HepG2 (cell line): ENCODE data around the gene STIM1. TPM values are rescaled to one million over a fixed set of nuclear protein-coding genes. Genes with fewer than 3 reads are reported as not detected.

ENCODE experiments used
- AGO2 ChIP-seq: fragments of 200-400 bp; formaldehyde crosslinking; optimal IDR thresholded peaks from 2 replicates; pipeline ENCODE3; 2017; ENCODE audit warnings: mild to moderate bottlenecking, low read depth, low read length, moderate library complexity
- DR1 ChIP-seq: sonication (generic); formaldehyde crosslinking; IDR thresholded peaks from 2 replicates; pipeline ENCODE4 v1.8.0; 2021; ENCODE audit warnings: mild to moderate bottlenecking, missing genetic modification reagents, inconsistent platforms
- HNRNPLL ChIP-seq: fragments of 200-400 bp; formaldehyde crosslinking; IDR thresholded peaks from 2 replicates; pipeline ENCODE4 v1.6.1; 2017; ENCODE audit warnings: mild to moderate bottlenecking, low read depth, low read length; ENCODE audit not compliant: poor library complexity, severe bottlenecking
- ISL2 ChIP-seq: sonication (generic); formaldehyde crosslinking; IDR thresholded peaks from 2 replicates; pipeline ENCODE4 v1.5.0; 2020; ENCODE audit warnings: missing genetic modification reagents
- KAT7 ChIP-seq: IDR thresholded peaks from 2 replicates; pipeline ENCODE4 v1.6.1; 2018; ENCODE audit warnings: borderline replicate concordance, missing compliant biosample characterization
- KAT8 ChIP-seq: IDR thresholded peaks from 2 replicates; pipeline ENCODE4 v1.6.1; 2016; ENCODE audit warnings: missing genetic modification reagents, missing compliant biosample characterization
- NFKB2 ChIP-seq: sonication (generic); formaldehyde crosslinking; IDR thresholded peaks from 2 replicates; pipeline ENCODE4 v1.4.0; 2020; ENCODE audit warnings: missing genetic modification reagents, borderline replicate concordance
- RFXANK ChIP-seq: IDR thresholded peaks from 2 replicates; pipeline ENCODE4 v1.6.1; 2016
- RFXAP ChIP-seq: sonication (generic); formaldehyde crosslinking; IDR thresholded peaks from 2 replicates; pipeline ENCODE4 v1.4.0; 2020; ENCODE audit warnings: missing genetic modification reagents, borderline replicate concordance
- TEAD2 ChIP-seq: sonication (generic); formaldehyde crosslinking; IDR thresholded peaks from 2 replicates; pipeline ENCODE4 v1.9.0; 2021; ENCODE audit warnings: missing genetic modification reagents
- TOE1 ChIP-seq: sonication (generic); formaldehyde crosslinking; IDR thresholded peaks from 2 replicates; pipeline ENCODE4 v1.4.0; 2020; ENCODE audit warnings: mild to moderate bottlenecking, missing genetic modification reagents
- ZNF264 ChIP-seq: sonication (generic); formaldehyde crosslinking; IDR thresholded peaks from 2 replicates; pipeline ENCODE4 v1.4.0; 2020; ENCODE audit warnings: missing genetic modification reagents
- ZNF431 ChIP-seq: sonication (generic); formaldehyde crosslinking; IDR thresholded peaks from 2 replicates; pipeline ENCODE4 v1.9.0; 2022; ENCODE audit warnings: missing genetic modification reagents, low read depth, mild to moderate bottlenecking, borderline replicate concordance
- ZNF589 ChIP-seq: sonication (generic); formaldehyde crosslinking; conservative IDR thresholded peaks from 2 replicates; pipeline ENCODE4 v1.8.0; 2022; ENCODE audit warnings: mild to moderate bottlenecking, moderate library complexity, missing genetic modification reagents
- ZNF709 ChIP-seq: sonication (generic); formaldehyde crosslinking; IDR thresholded peaks from 2 replicates; pipeline ENCODE4 v1.5.0; 2020; ENCODE audit warnings: mild to moderate bottlenecking, missing genetic modification reagents
- ZNF75D ChIP-seq: sonication (generic); formaldehyde crosslinking; IDR thresholded peaks from 2 replicates; pipeline ENCODE4 v1.8.1; 2023; ENCODE audit warnings: missing genetic modification reagents, mild to moderate bottlenecking, borderline replicate concordance
- ZNF83 ChIP-seq: sonication (generic); formaldehyde crosslinking; IDR thresholded peaks from 2 replicates; pipeline ENCODE4 v1.4.0; 2020; ENCODE audit warnings: missing genetic modification reagents, mild to moderate bottlenecking, borderline replicate concordance
- polyA plus RNA-seq, 8 experiments: library from polyadenylated mRNA; depleted of rRNA in 3 of 8; stranded (reverse) in 7 of 8; unstranded in 1 of 8; fragments of >200 nt; fragmentation: Illumina TruSeq in 4 of 8; extraction: Trizol in 4 of 8; gene quantifications; 2 replicates each; pipeline versions ENCODE4 v1.2.1 to v1.2.3, GENCODE V29; 2011 to 2016; ENCODE audit warnings: low read depth in 4 of 8, missing spikeins in 1 of 8, mixed read lengths in 1 of 8; ENCODE audit not compliant: insufficient read depth in 1 of 8
- total RNA-seq, 5 experiments: library from RNA; depleted of rRNA; stranded (reverse); fragments of >200 nt; fragmentation: Illumina TruSeq; extraction: Trizol; gene quantifications; 2 replicates each; pipeline ENCODE4 v1.2.3, GENCODE V29; 2016; ENCODE audit warnings: low read depth in 1 of 5
- TF ChIP-seq, protein P1 (sequence below): sonication (generic); formaldehyde crosslinking; IDR thresholded peaks from 2 replicates; pipeline ENCODE4 v1.5.0; 2020; ENCODE audit warnings: mild to moderate bottlenecking, missing genetic modification reagents, moderate library complexity
- TF ChIP-seq, protein P2 (sequence below): sonication (generic); formaldehyde crosslinking; IDR thresholded peaks from 2 replicates; pipeline ENCODE4 v1.5.1; 2020; ENCODE audit warnings: mild to moderate bottlenecking, missing genetic modification reagents, borderline replicate concordance

Gene STIM1
- total and polyA plus RNA-seq, 2 of the 13 experiments (the other 11 are each of a cell fraction or from before 2014, with no cell fraction given), result 19.2 to 28.5 TPM

DNA sequence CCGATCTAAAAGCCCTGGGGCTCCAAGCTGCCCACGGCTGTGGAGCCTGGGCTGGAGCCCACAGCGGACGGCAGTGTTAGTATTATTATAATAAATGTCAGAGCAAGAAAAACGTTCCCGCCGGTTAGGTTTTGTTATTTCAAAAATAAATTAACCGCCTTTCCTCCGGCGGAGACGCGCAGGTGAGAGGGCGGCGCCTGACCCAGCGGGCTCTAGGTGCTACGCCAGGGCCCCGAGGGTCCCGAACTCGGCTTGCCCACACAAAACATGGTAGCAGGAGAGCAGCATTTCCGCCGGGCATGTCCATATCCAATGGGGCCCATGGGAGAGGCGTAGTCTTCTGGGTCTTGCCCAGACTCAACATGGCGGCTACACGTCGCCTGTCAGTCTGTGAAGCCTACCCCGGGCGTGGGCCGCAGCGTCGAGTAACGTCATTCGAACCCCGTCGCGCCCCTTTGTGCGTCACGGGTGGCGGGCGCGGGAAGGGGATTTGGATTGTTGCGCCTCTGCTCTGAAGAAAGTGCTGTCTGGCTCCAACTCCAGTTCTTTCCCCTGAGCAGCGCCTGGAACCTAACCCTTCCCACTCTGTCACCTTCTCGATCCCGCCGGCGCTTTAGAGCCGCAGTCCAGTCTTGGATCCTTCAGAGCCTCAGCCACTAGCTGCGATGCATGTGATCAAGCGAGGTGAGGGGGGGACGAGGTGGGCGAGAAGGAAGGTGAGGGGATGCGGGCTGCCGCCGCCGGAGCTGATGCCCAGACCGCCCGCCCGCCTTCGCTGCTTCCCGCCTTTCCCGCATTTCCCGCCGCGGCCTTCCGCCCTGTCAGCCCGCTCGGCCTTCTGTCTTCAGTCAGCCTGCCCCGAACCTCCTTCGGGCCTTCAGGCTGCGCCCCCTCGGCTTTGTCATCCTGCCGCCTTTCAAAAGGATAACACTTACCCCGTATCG lies 239.2 kb downstream of the STIM1 start, which contains the start of gene RRM1 (continued):
- TF ChIP-seq, protein P1, sequence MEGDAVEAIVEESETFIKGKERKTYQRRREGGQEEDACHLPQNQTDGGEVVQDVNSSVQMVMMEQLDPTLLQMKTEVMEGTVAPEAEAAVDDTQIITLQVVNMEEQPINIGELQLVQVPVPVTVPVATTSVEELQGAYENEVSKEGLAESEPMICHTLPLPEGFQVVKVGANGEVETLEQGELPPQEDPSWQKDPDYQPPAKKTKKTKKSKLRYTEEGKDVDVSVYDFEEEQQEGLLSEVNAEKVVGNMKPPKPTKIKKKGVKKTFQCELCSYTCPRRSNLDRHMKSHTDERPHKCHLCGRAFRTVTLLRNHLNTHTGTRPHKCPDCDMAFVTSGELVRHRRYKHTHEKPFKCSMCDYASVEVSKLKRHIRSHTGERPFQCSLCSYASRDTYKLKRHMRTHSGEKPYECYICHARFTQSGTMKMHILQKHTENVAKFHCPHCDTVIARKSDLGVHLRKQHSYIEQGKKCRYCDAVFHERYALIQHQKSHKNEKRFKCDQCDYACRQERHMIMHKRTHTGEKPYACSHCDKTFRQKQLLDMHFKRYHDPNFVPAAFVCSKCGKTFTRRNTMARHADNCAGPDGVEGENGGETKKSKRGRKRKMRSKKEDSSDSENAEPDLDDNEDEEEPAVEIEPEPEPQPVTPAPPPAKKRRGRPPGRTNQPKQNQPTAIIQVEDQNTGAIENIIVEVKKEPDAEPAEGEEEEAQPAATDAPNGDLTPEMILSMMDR, result 0 out of 2 replicates have a peak, but pooled peaks have one; percentile 2
- peak; percentile 69; the same call in 1 of the 2 replicates for TF ChIP-seq NFKB2 (CRISPR knock-in tag)
- peak; percentile 40; the same call in 1 of the 2 replicates for TF ChIP-seq ZNF431 (CRISPR knock-in tag)
- TF ChIP-seq ISL2 (CRISPR knock-in tag), result peak; percentile 68
- peak; percentile 73 for TF ChIP-seq AGO2
- TF ChIP-seq TEAD2, result no peak
- TF ChIP-seq, protein P2, sequence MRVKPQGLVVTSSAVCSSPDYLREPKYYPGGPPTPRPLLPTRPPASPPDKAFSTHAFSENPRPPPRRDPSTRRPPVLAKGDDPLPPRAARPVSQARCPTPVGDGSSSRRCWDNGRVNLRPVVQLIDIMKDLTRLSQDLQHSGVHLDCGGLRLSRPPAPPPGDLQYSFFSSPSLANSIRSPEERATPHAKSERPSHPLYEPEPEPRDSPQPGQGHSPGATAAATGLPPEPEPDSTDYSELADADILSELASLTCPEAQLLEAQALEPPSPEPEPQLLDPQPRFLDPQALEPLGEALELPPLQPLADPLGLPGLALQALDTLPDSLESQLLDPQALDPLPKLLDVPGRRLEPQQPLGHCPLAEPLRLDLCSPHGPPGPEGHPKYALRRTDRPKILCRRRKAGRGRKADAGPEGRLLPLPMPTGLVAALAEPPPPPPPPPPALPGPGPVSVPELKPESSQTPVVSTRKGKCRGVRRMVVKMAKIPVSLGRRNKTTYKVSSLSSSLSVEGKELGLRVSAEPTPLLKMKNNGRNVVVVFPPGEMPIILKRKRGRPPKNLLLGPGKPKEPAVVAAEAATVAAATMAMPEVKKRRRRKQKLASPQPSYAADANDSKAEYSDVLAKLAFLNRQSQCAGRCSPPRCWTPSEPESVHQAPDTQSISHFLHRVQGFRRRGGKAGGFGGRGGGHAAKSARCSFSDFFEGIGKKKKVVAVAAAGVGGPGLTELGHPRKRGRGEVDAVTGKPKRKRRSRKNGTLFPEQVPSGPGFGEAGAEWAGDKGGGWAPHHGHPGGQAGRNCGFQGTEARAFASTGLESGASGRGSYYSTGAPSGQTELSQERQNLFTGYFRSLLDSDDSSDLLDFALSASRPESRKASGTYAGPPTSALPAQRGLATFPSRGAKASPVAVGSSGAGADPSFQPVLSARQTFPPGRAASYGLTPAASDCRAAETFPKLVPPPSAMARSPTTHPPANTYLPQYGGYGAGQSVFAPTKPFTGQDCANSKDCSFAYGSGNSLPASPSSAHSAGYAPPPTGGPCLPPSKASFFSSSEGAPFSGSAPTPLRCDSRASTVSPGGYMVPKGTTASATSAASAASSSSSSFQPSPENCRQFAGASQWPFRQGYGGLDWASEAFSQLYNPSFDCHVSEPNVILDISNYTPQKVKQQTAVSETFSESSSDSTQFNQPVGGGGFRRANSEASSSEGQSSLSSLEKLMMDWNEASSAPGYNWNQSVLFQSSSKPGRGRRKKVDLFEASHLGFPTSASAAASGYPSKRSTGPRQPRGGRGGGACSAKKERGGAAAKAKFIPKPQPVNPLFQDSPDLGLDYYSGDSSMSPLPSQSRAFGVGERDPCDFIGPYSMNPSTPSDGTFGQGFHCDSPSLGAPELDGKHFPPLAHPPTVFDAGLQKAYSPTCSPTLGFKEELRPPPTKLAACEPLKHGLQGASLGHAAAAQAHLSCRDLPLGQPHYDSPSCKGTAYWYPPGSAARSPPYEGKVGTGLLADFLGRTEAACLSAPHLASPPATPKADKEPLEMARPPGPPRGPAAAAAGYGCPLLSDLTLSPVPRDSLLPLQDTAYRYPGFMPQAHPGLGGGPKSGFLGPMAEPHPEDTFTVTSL (CRISPR knock-in tag), result 0 out of 2 replicates have a peak, but pooled peaks have one; percentile 32
- TF ChIP-seq DR1 (CRISPR knock-in tag), result peak; percentile 61; the same call in 1 of the 2 replicates
- peak; percentile 81; the same call in 1 of the 2 replicates for TF ChIP-seq ZNF589 (CRISPR knock-in tag)
- TF ChIP-seq HNRNPLL, result peak; percentile 54
- peak; percentile 73; the same call in 1 of the 2 replicates for TF ChIP-seq KAT7 (CRISPR knock-in tag)
- 0 out of 2 replicates have a peak, but pooled peaks have one; percentile 16 for TF ChIP-seq ZNF264 (CRISPR knock-in tag)
- TF ChIP-seq ZNF709 (CRISPR knock-in tag), result peak; percentile 78
- TF ChIP-seq KAT8, result peak; percentile 97
- peak; percentile 84 for TF ChIP-seq ZNF83
- peak; percentile 85; the same call in 1 of the 2 replicates for TF ChIP-seq TOE1
- TF ChIP-seq RFXAP (CRISPR knock-in tag), result peak; percentile 56; the same call in 1 of the 2 replicates
- no peak for TF ChIP-seq RFXANK (CRISPR knock-in tag)
- TF ChIP-seq ZNF75D (CRISPR knock-in tag), result no peak
